ENCODE measurements around the gene CYP2A7. TPM values are rescaled to one million over a fixed set of nuclear protein-coding genes. Genes with fewer than 3 reads are reported as not detected.
"Not testable (repeated sequence)": the region's sequence is repeated elsewhere in the genome, so short reads cannot be mapped to it uniquely, and the experiment has no call there.

Gene CYP2A7
- polyA plus RNA-seq, 2 of the 4 experiments (the other 2 are of a cell fraction) = not detected

DNA sequence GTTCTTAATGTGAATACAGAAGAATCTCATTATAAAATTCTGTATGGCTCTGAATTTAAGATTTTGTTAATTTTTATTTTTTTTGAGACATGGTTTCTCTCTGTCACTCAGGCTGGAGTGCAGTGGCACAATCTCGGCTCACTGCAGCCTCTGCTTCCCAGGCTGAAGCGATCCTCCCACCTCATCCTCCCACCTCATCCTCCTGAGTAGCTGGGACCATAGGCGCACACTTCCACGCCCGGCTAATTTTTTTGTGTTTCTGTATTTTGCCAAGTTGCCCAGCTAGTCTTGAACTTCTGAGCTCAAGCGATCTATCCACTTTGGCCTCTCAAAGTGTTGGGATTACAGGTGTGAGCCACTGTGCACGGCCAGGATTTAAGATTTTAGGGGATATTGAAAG, 14.3 kb downstream of the CYP2A7 start:
- POLR2A ChIA-PET = no interaction called here
- ATAC-seq (no peak), FAIRE-seq (no peak), DNase-seq (ENCODE audit: low read depth in 1 of 2, low spot score in 1 of 2) (no peak)
- Histone ChIP-seq H3K27ac (no peak overlapping the region; a peak in 1 of 6 replicates), H3K4me2 (no peak overlapping the region), H3K9me3 (peaks cover 12% of the 10 kb centered on the region), H3K4me3 (no peak overlapping the region), H3K4me1 (peaks cover 22% of the 10 kb centered on the region)
- WGBS (ENCODE audit: missing lambda C conversion rate) = 88% methylated on average over 7 of the region's 7 CpGs
- TF ChIP-seq NFE2L2 (conservative IDR thresholded peaks at IDR 0.05; ENCODE audit: low read length) (no peak), SREBF2 (IDR thresholded peaks at IDR 0.05) (no peak), EHMT2 (IDR thresholded peaks at IDR 0.05; ENCODE audit: low read depth) (no peak), JUNB (IDR thresholded peaks at IDR 0.05) (no peak)
- CTCF ChIA-PET = interaction anchor here (1.3 kb wide), 1 partner anchor 9 kb away, joined by 4 read pairs; no protein-coding TSS in a partner anchor

DNA sequence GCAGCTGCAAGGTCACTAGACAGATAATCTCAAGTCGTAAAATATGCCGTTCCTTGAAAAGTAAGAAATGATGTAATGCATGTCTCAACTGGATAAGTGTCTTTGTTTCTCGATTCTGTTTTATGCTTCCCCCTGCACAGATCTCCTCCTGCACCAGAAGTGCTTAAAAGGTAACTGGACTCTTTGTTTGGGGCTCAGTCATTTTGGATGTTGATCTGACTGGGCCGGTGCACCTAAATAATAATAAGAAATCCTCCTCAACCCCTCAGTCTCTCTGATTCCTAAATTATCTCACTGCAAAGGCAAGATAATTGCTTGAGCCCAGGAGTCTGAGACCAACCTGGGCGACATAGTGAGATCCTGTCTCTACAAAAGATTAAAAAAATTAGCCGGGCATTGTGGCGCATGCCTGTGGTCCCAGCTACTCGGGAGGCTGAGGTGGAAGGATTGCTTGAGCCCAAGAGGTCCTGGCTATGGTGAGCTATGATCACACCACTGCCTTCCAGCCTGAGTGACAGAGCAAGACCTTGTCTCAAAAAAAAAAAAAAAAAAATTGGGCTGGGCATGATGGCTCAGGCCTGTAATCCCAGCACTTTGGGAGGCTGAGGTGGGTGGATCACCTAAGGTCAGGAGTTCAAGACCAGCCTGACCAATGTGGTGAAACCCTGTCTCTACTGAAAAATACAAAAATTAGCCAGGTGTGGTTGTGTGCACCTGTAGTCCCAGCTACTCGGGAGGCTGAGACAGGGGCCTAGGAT, 17.1 kb downstream of the CYP2A7 start:
- CTCF ChIA-PET = interaction anchor here (0.6 to 0.7 kb wide), 2 partner anchors 37 to 162 kb away, joined by 3 read pairs; no protein-coding TSS in a partner anchor
- 62% methylated on average over 9 of the region's 9 CpGs for WGBS (ENCODE audit: missing lambda C conversion rate)
- POLR2A ChIA-PET = not testable (repeated sequence)

DNA sequence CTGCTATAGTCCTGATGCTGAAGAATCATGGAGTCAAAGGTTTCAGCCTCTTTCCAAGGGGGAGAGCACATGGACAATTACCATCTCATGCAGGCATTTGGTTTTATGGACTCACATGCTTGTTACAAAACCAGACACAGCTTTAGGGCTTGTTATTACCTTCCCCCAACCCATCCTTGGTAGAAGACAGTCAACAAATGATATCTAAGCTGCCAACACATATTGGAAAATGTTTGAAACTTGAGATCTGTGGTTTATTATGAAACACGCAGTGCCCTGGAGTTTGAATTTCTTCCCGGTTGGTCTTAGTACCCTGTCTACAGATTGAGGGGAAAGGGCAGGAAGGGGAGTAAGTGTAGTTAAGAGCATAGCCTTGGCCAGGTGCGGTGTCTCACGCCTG, 19.2 kb downstream of the CYP2A7 start:
- ChIA-PET CTCF (interaction anchor here (0.7 to 1.7 kb wide), 6 partner anchors 9 to 1453 kb away, joined by 3 to 5 read pairs (median 4); no protein-coding TSS in a partner anchor), POLR2A (no interaction called here)
- Histone ChIP-seq H3K4me1 (peaks cover 18% of the 10 kb centered on the region), H3K27ac (peak overlapping the region in 1 of 2 experiments; percentile 4; a peak in 1 of 6 replicates), H3K4me2 (peak overlapping the region; percentile 0; the same call in 1 of the 3 replicates), H3K9me3 (no peaks in the 10 kb centered on the region), H3K4me3 (no peak overlapping the region)
- DNase-seq (ENCODE audit: low read depth in 1 of 2, low spot score in 1 of 2) (peak in 1 of 2 experiments; percentile 56), ATAC-seq (peak in 1 of 2 experiments; percentile 45; a peak in 5 of 6 replicates), FAIRE-seq (peak; percentile 63)
- TF ChIP-seq JUN (IDR thresholded peaks at IDR 0.05) (0 out of 5 replicates have a peak, but pooled peaks of 1 of the 2 experiments have one; percentile 27), JUNB (IDR thresholded peaks at IDR 0.05) (peak; percentile 16; the same call in 1 of the 2 replicates), KDM1A (IDR thresholded peaks at IDR 0.05; ENCODE audit: low read depth) (no peak)
- WGBS (ENCODE audit: missing lambda C conversion rate) = 81% methylated on average over 4 of the region's 4 CpGs

More for the DNA sequence above, 17.1 kb downstream of the CYP2A7 start:
- not testable (repeated sequence) for H3K4me3 ChIP-seq; H3K9me3 ChIP-seq; FAIRE-seq; DNase-seq (ENCODE audit: low read depth in 1 of 2, low spot score in 1 of 2)
- H3K4me2 ChIP-seq = peak overlapping the region; percentile 17; the same call in 1 of the 3 replicates
- peak overlapping the region in 1 of 2 experiments; percentile 18; a peak in 1 of 6 replicates for H3K27ac ChIP-seq
- peaks cover 27% of the 10 kb centered on the region for H3K4me1 ChIP-seq
- peak in 1 of 2 experiments; percentile 16; a peak in 3 of 6 replicates for ATAC-seq

DNA sequence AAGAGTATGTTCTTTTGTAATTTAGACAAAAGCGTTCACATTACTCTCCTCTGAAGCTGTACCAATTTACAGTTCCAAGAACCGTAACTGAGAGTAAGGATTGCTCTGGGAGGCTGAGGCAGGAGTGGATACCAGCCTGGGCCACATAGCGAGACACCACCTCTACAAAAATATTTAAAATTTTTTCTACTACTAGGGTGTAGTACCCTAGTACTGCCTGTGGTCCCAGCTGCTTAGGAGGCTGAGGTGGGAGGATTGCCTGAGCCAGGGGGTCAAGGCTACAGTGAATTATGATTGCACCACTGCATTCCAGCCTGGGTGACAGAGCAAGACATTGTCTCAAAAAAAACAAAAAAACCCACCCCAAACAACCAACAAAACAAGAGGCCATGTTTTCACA, 19.7 kb downstream of the CYP2A7 start:
- TF ChIP-seq EHF (CRISPR knock-in tag; IDR thresholded peaks at IDR 0.05) = no peak
- TF ChIP-seq CBX8 (IDR thresholded peaks at IDR 0.05) = no peak
- no peak for TF ChIP-seq FOXS1 (CRISPR knock-in tag; IDR thresholded peaks at IDR 0.05)
- no peak for TF ChIP-seq FOSB (CRISPR knock-in tag; IDR thresholded peaks at IDR 0.05)
- TF ChIP-seq RARB (CRISPR knock-in tag; IDR thresholded peaks at IDR 0.05) = no peak
- no peak for TF ChIP-seq PHF8 (IDR thresholded peaks at IDR 0.05; ENCODE audit: borderline replicate concordance, low read depth)
- no peak for TF ChIP-seq RNF2 (IDR thresholded peaks at IDR 0.05; ENCODE audit: borderline replicate concordance, low read depth)
- TF ChIP-seq TP53 (CRISPR knock-in tag; IDR thresholded peaks at IDR 0.05) = no peak
- TF ChIP-seq, protein P1, sequence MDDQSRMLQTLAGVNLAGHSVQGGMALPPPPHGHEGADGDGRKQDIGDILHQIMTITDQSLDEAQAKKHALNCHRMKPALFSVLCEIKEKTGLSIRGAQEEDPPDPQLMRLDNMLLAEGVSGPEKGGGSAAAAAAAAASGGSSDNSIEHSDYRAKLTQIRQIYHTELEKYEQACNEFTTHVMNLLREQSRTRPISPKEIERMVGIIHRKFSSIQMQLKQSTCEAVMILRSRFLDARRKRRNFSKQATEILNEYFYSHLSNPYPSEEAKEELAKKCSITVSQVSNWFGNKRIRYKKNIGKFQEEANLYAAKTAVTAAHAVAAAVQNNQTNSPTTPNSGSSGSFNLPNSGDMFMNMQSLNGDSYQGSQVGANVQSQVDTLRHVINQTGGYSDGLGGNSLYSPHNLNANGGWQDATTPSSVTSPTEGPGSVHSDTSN (IDR thresholded peaks at IDR 0.05) = no peak
- TF ChIP-seq HEYL (CRISPR knock-in tag; IDR thresholded peaks at IDR 0.05) = no peak
- TF ChIP-seq MAFK (IDR thresholded peaks at IDR 0.05; ENCODE audit: partially characterized antibody) = no peak
- TF ChIP-seq, protein P2, sequence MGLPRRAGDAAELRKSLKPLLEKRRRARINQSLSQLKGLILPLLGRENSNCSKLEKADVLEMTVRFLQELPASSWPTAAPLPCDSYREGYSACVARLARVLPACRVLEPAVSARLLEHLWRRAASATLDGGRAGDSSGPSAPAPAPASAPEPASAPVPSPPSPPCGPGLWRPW (IDR thresholded peaks at IDR 0.05) = no peak
- TF ChIP-seq ZNF302 (CRISPR knock-in tag; IDR thresholded peaks at IDR 0.05) = no peak
- TF ChIP-seq, protein P3, sequence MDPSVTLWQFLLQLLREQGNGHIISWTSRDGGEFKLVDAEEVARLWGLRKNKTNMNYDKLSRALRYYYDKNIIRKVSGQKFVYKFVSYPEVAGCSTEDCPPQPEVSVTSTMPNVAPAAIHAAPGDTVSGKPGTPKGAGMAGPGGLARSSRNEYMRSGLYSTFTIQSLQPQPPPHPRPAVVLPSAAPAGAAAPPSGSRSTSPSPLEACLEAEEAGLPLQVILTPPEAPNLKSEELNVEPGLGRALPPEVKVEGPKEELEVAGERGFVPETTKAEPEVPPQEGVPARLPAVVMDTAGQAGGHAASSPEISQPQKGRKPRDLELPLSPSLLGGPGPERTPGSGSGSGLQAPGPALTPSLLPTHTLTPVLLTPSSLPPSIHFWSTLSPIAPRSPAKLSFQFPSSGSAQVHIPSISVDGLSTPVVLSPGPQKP (IDR thresholded peaks at IDR 0.05; ENCODE audit: low read depth, low read length) = no peak
- no peak for TF ChIP-seq EP300 (IDR thresholded peaks at IDR 0.05)
- TF ChIP-seq, protein P4, sequence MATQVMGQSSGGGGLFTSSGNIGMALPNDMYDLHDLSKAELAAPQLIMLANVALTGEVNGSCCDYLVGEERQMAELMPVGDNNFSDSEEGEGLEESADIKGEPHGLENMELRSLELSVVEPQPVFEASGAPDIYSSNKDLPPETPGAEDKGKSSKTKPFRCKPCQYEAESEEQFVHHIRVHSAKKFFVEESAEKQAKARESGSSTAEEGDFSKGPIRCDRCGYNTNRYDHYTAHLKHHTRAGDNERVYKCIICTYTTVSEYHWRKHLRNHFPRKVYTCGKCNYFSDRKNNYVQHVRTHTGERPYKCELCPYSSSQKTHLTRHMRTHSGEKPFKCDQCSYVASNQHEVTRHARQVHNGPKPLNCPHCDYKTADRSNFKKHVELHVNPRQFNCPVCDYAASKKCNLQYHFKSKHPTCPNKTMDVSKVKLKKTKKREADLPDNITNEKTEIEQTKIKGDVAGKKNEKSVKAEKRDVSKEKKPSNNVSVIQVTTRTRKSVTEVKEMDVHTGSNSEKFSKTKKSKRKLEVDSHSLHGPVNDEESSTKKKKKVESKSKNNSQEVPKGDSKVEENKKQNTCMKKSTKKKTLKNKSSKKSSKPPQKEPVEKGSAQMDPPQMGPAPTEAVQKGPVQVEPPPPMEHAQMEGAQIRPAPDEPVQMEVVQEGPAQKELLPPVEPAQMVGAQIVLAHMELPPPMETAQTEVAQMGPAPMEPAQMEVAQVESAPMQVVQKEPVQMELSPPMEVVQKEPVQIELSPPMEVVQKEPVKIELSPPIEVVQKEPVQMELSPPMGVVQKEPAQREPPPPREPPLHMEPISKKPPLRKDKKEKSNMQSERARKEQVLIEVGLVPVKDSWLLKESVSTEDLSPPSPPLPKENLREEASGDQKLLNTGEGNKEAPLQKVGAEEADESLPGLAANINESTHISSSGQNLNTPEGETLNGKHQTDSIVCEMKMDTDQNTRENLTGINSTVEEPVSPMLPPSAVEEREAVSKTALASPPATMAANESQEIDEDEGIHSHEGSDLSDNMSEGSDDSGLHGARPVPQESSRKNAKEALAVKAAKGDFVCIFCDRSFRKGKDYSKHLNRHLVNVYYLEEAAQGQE (IDR thresholded peaks at IDR 0.05) = no peak
- no peak for TF ChIP-seq RFX5 (IDR thresholded peaks at IDR 0.05)
- no peak for TF ChIP-seq POLR2A (IDR thresholded peaks at IDR 0.05; ENCODE audit: low read length)
- FAIRE-seq = no peak
- peak; percentile 72 to 74 for ATAC-seq
- no peaks in the 10 kb centered on the region for H3K9me3 ChIP-seq
- H3K27ac ChIP-seq = peak overlapping the region; percentile 0 to 4; a peak in 1 of 6 replicates
- H3K4me1 ChIP-seq = peaks cover 18% of the 10 kb centered on the region
- 88% methylated on average over 3 of the region's 3 CpGs for WGBS (ENCODE audit: missing lambda C conversion rate)
- H3K4me3 ChIP-seq = no peak overlapping the region
- peak in 1 of 2 experiments; percentile 32 for DNase-seq (ENCODE audit: low read depth in 1 of 2, low spot score in 1 of 2)
- ChIA-PET CTCF (interaction anchor here (0.7 to 1.7 kb wide), 5 partner anchors 10 to 42 kb away, joined by 3 to 5 read pairs (median 4); no protein-coding TSS in a partner anchor), POLR2A (no interaction called here)
- H3K4me2 ChIP-seq = peak overlapping the region; percentile 0; the same call in 1 of the 3 replicates
